Activated CD8-positive, alpha-beta memory T cell treated with anti-CD3 and anti-CD28 coated beads for 48 hours (primary cell): ENCODE measurements around the gene COL9A3.
A peak's percentile ranks its signal among the peaks of the same experiment; 100 is the strongest.

Experiments
- DNase-seq, 3 experiments: peaks; one replicate each; pipeline ENCODE4 v3.0.0-alpha.2; 2020; ENCODE audit warnings: low read depth in 2 of 3, low spot score in 2 of 3

The COL9A3 gene

GRCh38 chr20:62816884-62817873, at the start of gene COL9A3:
TSS of gene COL9A3 (plus strand) at chr20:62817050. CDS start at chr20:62817065, 15 bp downstream.
- no peak for DNase-seq

- no peak for DNase-seq
Observed at GRCh38 chr20:62768234-62768546, 48.7 kb upstream of the COL9A3 start.

- no peak for DNase-seq
Observed at GRCh38 chr20:62768551-62769287, 48.1 kb upstream of the COL9A3 start.

- DNase-seq: no peak
Observed at GRCh38 chr20:62769346-62770071, 47.3 kb upstream of the COL9A3 start.

- no peak for DNase-seq
Observed at GRCh38 chr20:62770111-62770910, 46.5 kb upstream of the COL9A3 start.

- DNase-seq: no peak
Observed at GRCh38 chr20:62770916-62771315, 45.9 kb upstream of the COL9A3 start.

GRCh38 chr20:62771396-62772102, 45.3 kb upstream of the COL9A3 start:
- DNase-seq: no peak

- DNase-seq: no peak
Observed at GRCh38 chr20:62772103-62772611, 44.7 kb upstream of the COL9A3 start.

- DNase-seq: no peak
Observed at GRCh38 chr20:62772619-62772989, 44.2 kb upstream of the COL9A3 start.

GRCh38 chr20:62772990-62773844, 43.6 kb upstream of the COL9A3 start:
- no peak for DNase-seq

GRCh38 chr20:62773845-62774714, 42.8 kb upstream of the COL9A3 start:
- DNase-seq: no peak

- DNase-seq: no peak
Observed at GRCh38 chr20:62774762-62775161, 42.1 kb upstream of the COL9A3 start.

- DNase-seq: no peak
Observed at GRCh38 chr20:62775206-62775605, 41.6 kb upstream of the COL9A3 start.

GRCh38 chr20:62776035-62776691, 40.7 kb upstream of the COL9A3 start:
- no peak for DNase-seq

- peak in 1 of 3 experiments; percentile 31 for DNase-seq
Observed at GRCh38 chr20:62776692-62777527, 39.9 kb upstream of the COL9A3 start.

GRCh38 chr20:62777528-62777830, 39.4 kb upstream of the COL9A3 start:
- DNase-seq: no peak

- DNase-seq: no peak
Observed at GRCh38 chr20:62778058-62778457, 38.8 kb upstream of the COL9A3 start.
